HG03521 (cell line): ENCODE data around the gene MORN5.

ENCODE experiments used
- ATAC-seq: cut with Tn5 transposase; IDR thresholded peaks from one replicate; pipeline ENCODE4 v1.9.1; 2021; ENCODE audit warnings: mild to moderate bottlenecking, moderate library complexity; ENCODE audit not compliant: unreplicated experiment

Gene MORN5

GRCh38 chr9:122227575-122227900 is 67.8 kb downstream of the MORN5 start:
- no peak for ATAC-seq

- ATAC-seq: no peak
These were observed 68.5 kb downstream of the MORN5 start for GRCh38 chr9:122228191-122228567.

GRCh38 chr9:122228568-122229484 is 69.1 kb downstream of the MORN5 start, which contains the start of gene LHX6:
Gene LHX6, minus strand, starts transcription at chr9:122228957. Its CDS starts 217 bp downstream, at chr9:122228740.
- ATAC-seq: no peak

- ATAC-seq: no peak
These were observed 69.8 kb downstream of the MORN5 start for GRCh38 chr9:122229485-122229837.

GRCh38 chr9:122232796-122233306 is 73.1 kb downstream of the MORN5 start:
- no peak for ATAC-seq

- ATAC-seq: no peak
These were observed 74.5 kb downstream of the MORN5 start for GRCh38 chr9:122234022-122234748.

- ATAC-seq: no peak
These were observed 77.0 kb downstream of the MORN5 start for GRCh38 chr9:122236681-122237080.

- ATAC-seq: no peak
These were observed 80.0 kb downstream of the MORN5 start for GRCh38 chr9:122239722-122240121.

- ATAC-seq: no peak
These were observed 84.6 kb downstream of the MORN5 start for GRCh38 chr9:122244349-122244748.

GRCh38 chr9:122246666-122247065 is 87.0 kb downstream of the MORN5 start:
- no peak for ATAC-seq

- ATAC-seq: no peak
These were observed 88.7 kb downstream of the MORN5 start for GRCh38 chr9:122248448-122248865.
